Activated CD4-positive, alpha-beta T cell treated with anti-CD3 and anti-CD28 coated beads, Interleukin-2, amount 10 ng/mL, durations not matched to agents 7 days and 5 days (primary cell): Measurements from ENCODE around the gene UBTD1. TPM values are rescaled to one million over a fixed set of nuclear protein-coding genes. Genes with fewer than 3 reads are reported as not detected.
"Not testable (repeated sequence)": the region's sequence is repeated elsewhere in the genome, so short reads cannot be mapped to it uniquely, and the experiment has no call there.

Experiments used
- CTCF ChIA-PET: fragments of 350-600 bp; sonication (Branson Sonifier 250); formaldehyde crosslinking; loops from one replicate; lab custom pipeline; 2021; ENCODE audit warnings: antibody characterized with exemption; lab: Charles Lee
- POLR2A ChIA-PET: fragments of 350-600 bp; sonication (Branson Sonifier 250); formaldehyde crosslinking; loops from one replicate; lab custom pipeline; 2021; ENCODE audit warnings: antibody characterized with exemption; lab: Charles Lee
- DNase-seq: peaks from one replicate; pipeline ENCODE4 v3.0.0-alpha.2; 2020
- H3K27ac Mint-ChIP-seq: one replicate; pipeline ENCODE4 v1.8.0; 2021; ENCODE audit warnings: mild to moderate bottlenecking, moderate library complexity, mixed read lengths
- H3K27me3 Mint-ChIP-seq: one replicate; pipeline ENCODE4 v1.8.0; 2021; ENCODE audit warnings: mixed read lengths
- H3K36me3 Mint-ChIP-seq: one replicate; pipeline ENCODE4 v1.8.0; 2021; ENCODE audit warnings: low read depth, mixed read lengths
- H3K4me1 Mint-ChIP-seq: one replicate; pipeline ENCODE4 v1.8.0; 2021; ENCODE audit warnings: mixed read lengths
- H3K4me3 Mint-ChIP-seq: one replicate; pipeline ENCODE4 v1.8.0; 2021; ENCODE audit warnings: mild to moderate bottlenecking, moderate library complexity, mixed read lengths
- H3K9me3 Mint-ChIP-seq: one replicate; pipeline ENCODE4 v1.8.0; 2021; ENCODE audit warnings: mixed read lengths
- total RNA-seq, 2 experiments: library from RNA; stranded (reverse); gene quantifications; one replicate each; pipeline ENCODE4 v1.2.3, GENCODE V29; 2021

The UBTD1 gene
- total RNA-seq, 2 experiments from 2014 or later: 0.50 to 0.72 TPM

DNA sequence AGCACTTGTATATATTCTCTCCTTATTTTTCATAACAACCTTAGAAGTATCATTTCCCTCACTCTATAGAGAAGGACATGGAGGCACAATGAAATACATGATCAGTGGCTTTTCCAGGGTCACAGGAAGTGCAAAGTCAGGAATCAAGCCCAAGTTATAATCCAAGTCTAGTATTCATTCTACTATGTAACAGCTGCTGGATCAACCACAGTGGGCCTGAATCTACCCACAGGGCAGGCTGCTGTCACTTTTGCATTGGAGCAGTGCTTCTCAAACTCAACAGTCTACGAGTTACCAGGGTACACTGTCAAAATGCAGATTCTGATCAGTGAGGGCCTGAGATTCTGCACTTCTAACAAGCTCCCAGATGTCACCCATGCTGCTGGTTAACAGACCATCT is 34.5 kb upstream of the UBTD1 start:
- Mint-ChIP-seq H3K4me1 (peaks cover 5% of the 10 kb centered on the region), H3K4me3 (no peak overlapping the region), H3K27me3 (no peaks in the 10 kb centered on the region), H3K9me3 (no peaks in the 10 kb centered on the region), H3K27ac (peak overlapping the region; percentile 5), H3K36me3 (peaks cover 35% of the 10 kb centered on the region)
- CTCF ChIA-PET: interaction anchor here (0.8 to 1.0 kb wide), 6 partner anchors 16 to 72 kb away, joined by 3 read pairs; no protein-coding TSS in a partner anchor
- POLR2A ChIA-PET: no interaction called here
- no peak for DNase-seq

- CTCF ChIA-PET: interaction anchor here (0.9 to 2.4 kb wide), 4 partner anchors 11 to 88 kb away, joined by 3 to 7 read pairs (median 4); no protein-coding TSS in a partner anchor
- no peak for DNase-seq
- POLR2A ChIA-PET: no interaction called here
- peaks cover 5% of the 10 kb centered on the region for H3K4me1 Mint-ChIP-seq
- H3K9me3 Mint-ChIP-seq: no peaks in the 10 kb centered on the region
- no peaks in the 10 kb centered on the region for H3K27me3 Mint-ChIP-seq
- H3K36me3 Mint-ChIP-seq: peaks cover 33% of the 10 kb centered on the region
- no peak overlapping the region for H3K4me3 Mint-ChIP-seq
- H3K27ac Mint-ChIP-seq: no peak overlapping the region
Observed at GRCh38 chr10:97465982-97466381, 32.7 kb upstream of the UBTD1 start.

DNA sequence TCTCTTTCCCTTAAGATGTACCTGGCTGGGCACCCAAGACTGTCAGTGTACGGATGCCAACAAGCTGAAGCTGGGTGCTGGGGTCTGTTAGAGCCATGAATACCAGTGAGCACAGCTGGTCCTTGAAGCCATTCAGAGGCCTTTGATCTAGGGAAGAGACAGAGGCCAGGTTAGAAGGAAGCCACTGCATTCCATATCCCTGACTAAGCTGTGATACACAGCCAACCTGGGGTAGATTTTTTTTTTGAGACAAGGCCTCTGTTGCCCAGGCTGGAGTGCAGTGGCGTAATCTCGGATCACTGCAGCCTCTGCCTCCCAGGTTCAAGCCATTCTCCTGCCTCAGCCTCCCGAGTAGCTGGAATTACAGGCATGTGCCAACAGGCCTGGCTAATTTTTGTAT is 32.0 kb upstream of the UBTD1 start:
- Mint-ChIP-seq H3K4me3 (no peak overlapping the region), H3K4me1 (peaks cover 5% of the 10 kb centered on the region), H3K27me3 (no peaks in the 10 kb centered on the region), H3K27ac (no peak overlapping the region), H3K9me3 (no peaks in the 10 kb centered on the region), H3K36me3 (peaks cover 33% of the 10 kb centered on the region)
- POLR2A ChIA-PET: interaction anchor here (0.7 kb wide), 1 partner anchor 25 kb away, joined by 6 read pairs; no protein-coding TSS in a partner anchor
- CTCF ChIA-PET: interaction anchor here (0.9 to 2.4 kb wide), 4 partner anchors 10 to 87 kb away, joined by 3 to 7 read pairs (median 4); no protein-coding TSS in a partner anchor
- DNase-seq: no peak

DNA sequence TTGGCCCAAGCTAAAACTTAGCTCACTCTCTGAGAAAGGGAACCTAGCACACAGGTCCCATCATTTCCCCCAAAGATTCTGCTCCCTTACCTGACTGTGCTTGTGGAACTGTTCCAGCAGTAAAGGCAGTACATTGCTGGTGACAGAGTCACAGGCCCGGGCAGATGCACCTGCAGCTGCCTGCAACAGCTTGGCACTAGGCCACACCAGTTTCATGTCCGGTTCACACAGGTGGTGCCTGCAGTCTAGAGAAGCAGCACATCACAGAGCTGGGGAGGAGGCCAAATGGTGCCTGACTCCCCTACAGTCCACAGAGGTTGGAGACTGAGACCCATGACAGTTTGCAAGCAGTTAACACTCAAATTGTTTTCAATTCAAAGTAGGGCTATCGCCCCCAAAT is 30.6 kb upstream of the UBTD1 start:
- no peaks in the 10 kb centered on the region for H3K9me3 Mint-ChIP-seq
- H3K27me3 Mint-ChIP-seq: no peaks in the 10 kb centered on the region
- no peak overlapping the region for H3K27ac Mint-ChIP-seq
- peaks cover 28% of the 10 kb centered on the region for H3K36me3 Mint-ChIP-seq
- ChIA-PET POLR2A (no interaction called here), CTCF (interaction anchor here (0.6 to 1.6 kb wide), 6 partner anchors 8 to 397 kb away, joined by 3 to 6 read pairs (median 4); no protein-coding TSS in a partner anchor)
- no peak overlapping the region for H3K4me3 Mint-ChIP-seq
- DNase-seq: no peak
- H3K4me1 Mint-ChIP-seq: peaks cover 5% of the 10 kb centered on the region

DNA sequence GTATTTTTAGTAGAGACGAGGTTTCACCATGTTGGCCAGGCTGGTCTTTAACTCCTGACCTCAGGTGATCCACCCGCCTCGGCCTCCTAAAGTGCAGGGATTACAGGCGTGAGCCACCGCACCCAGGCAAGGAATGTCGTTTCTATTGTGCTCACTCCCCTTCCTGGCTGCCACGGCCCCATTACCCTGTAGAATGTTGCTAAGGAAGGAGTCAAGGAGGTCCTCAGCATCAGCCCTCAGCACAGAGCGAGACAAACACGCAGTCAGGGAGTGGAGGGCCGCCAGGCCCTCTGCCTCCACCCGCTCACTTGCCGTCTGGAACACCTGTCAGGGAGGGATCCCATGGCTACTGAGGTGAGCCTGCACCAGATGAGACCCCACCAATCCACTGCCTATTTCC is 29.9 kb upstream of the UBTD1 start:
- peaks cover 30% of the 10 kb centered on the region for H3K36me3 Mint-ChIP-seq
- H3K27me3 Mint-ChIP-seq, H3K27ac Mint-ChIP-seq, H3K9me3 Mint-ChIP-seq, POLR2A ChIA-PET, H3K4me3 Mint-ChIP-seq, H3K4me1 Mint-ChIP-seq, DNase-seq: not testable (repeated sequence)
- CTCF ChIA-PET: interaction anchor here (1.6 kb wide), 1 partner anchor 15 kb away, joined by 6 read pairs; no protein-coding TSS in a partner anchor

GRCh38 chr10:97474918-97475317 is 23.8 kb upstream of the UBTD1 start:
- H3K4me3 Mint-ChIP-seq: no peak overlapping the region
- POLR2A ChIA-PET: no interaction called here
- H3K36me3 Mint-ChIP-seq: peaks cover 53% of the 10 kb centered on the region

GRCh38 chr10:97475936-97476594 is 22.7 kb upstream of the UBTD1 start:
- ChIA-PET CTCF (interaction anchor here (0.9 to 2.2 kb wide), 5 partner anchors 8 to 96 kb away, joined by 3 to 7 read pairs (median 3); no protein-coding TSS in a partner anchor), POLR2A (no interaction called here)
- Mint-ChIP-seq H3K4me3 (no peak overlapping the region), H3K27ac (no peak overlapping the region), H3K4me1 (no peaks in the 10 kb centered on the region), H3K36me3 (peaks cover 52% of the 10 kb centered on the region), H3K9me3 (no peaks in the 10 kb centered on the region), H3K27me3 (no peaks in the 10 kb centered on the region)
- no peak for DNase-seq

More at GRCh38 chr10:97474918-97475317, 23.8 kb upstream of the UBTD1 start:
- Mint-ChIP-seq H3K9me3 (no peaks in the 10 kb centered on the region), H3K27me3 (no peaks in the 10 kb centered on the region), H3K27ac (no peak overlapping the region), H3K4me1 (no peaks in the 10 kb centered on the region)
- CTCF ChIA-PET: interaction anchor here (0.8 to 1.8 kb wide), 2 partner anchors 14 to 35 kb away, joined by 3 to 4 read pairs; no protein-coding TSS in a partner anchor
- DNase-seq: no peak

DNA sequence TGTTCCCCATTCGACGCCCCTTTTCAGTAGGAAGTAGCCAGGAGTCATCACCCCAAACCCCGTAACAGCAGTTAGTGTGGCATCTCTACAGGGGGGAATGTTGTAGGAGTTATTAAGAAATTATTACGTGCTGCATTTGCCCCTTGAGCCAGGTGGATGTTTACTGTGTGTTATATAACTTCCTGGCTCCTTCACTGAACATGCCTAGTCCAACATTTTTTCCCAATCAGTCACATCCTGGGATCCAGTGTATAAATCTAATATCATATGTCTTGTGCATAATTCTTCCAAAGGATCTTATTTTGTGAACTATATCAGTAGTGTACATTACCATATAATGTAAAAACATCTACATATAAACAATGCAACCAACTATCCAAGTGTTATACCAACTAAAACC is 19.3 kb upstream of the UBTD1 start:
- DNase-seq, H3K4me3 Mint-ChIP-seq, H3K9me3 Mint-ChIP-seq, H3K27ac Mint-ChIP-seq, POLR2A ChIA-PET, H3K27me3 Mint-ChIP-seq, H3K4me1 Mint-ChIP-seq: not testable (repeated sequence)
- CTCF ChIA-PET: interaction anchor here (1.2 kb wide), 1 partner anchor 15 kb away, joined by 3 read pairs; no protein-coding TSS in a partner anchor
- peaks cover 43% of the 10 kb centered on the region for H3K36me3 Mint-ChIP-seq

DNA sequence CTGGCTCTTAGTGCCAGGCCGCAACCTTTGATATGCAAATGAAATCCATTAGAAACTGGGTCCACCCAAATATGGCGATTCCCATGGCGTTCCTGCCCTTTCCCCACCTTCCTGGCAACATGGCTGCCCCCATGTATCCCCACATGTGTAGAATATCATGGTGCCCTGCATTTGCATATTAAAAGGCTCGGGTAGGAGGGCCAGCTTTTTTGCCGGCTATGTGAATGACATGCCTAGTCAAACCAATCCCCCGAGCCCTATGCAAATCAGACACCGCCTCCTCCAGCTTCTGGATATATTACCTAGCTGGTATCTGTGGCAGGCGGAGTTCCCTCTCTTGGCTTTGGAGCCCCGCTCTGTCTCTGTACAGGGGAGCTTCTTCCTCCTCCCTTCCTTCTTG is 18.8 kb upstream of the UBTD1 start:
- no peaks in the 10 kb centered on the region for H3K9me3 Mint-ChIP-seq
- no peaks in the 10 kb centered on the region for H3K4me1 Mint-ChIP-seq
- H3K36me3 Mint-ChIP-seq: peaks cover 38% of the 10 kb centered on the region
- DNase-seq: no peak
- no peak overlapping the region for H3K27ac Mint-ChIP-seq
- ChIA-PET CTCF (interaction anchor here (1.2 to 1.8 kb wide), 2 partner anchors 14 to 16 kb away, joined by 3 to 4 read pairs; no protein-coding TSS in a partner anchor), POLR2A (no interaction called here)
- no peaks in the 10 kb centered on the region for H3K27me3 Mint-ChIP-seq
- no peak overlapping the region for H3K4me3 Mint-ChIP-seq

GRCh38 chr10:97481071-97481470 is 17.7 kb upstream of the UBTD1 start:
- ChIA-PET POLR2A (no interaction called here), CTCF (interaction anchor here (1.5 to 1.8 kb wide), 2 partner anchors 8 to 15 kb away, joined by 4 read pairs; no protein-coding TSS in a partner anchor)
- H3K4me1 Mint-ChIP-seq: no peaks in the 10 kb centered on the region
- H3K36me3 Mint-ChIP-seq: peaks cover 28% of the 10 kb centered on the region
- no peaks in the 10 kb centered on the region for H3K27me3 Mint-ChIP-seq
- H3K27ac Mint-ChIP-seq: no peak overlapping the region
- no peaks in the 10 kb centered on the region for H3K9me3 Mint-ChIP-seq
- no peak overlapping the region for H3K4me3 Mint-ChIP-seq
- no peak for DNase-seq

DNA sequence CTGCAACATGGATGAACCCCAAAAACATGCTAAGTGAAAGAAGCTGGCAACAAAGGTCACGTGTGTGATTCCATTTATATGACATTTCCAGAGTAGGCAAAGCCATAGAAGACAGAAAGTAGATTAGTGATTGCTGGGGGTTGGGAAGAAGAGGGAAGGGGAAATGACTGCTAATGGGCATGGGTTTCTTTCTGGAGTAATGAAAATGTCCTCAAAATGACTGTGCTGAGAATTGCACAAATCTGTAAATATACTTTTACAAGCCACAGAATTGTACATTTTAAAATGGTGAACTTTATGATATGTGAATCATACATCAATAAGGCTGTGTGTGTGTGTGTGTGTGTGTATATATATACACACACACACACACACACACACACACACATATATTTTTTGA is 16.3 kb upstream of the UBTD1 start:
- peaks cover 20% of the 10 kb centered on the region for H3K36me3 Mint-ChIP-seq
- POLR2A ChIA-PET: no interaction called here

GRCh38 chr10:97483506-97483905 is 15.2 kb upstream of the UBTD1 start:
- H3K27ac Mint-ChIP-seq: no peak overlapping the region
- H3K27me3 Mint-ChIP-seq: no peaks in the 10 kb centered on the region
- no peak overlapping the region for H3K4me3 Mint-ChIP-seq
- no peaks in the 10 kb centered on the region for H3K4me1 Mint-ChIP-seq
- H3K36me3 Mint-ChIP-seq: peaks cover 18% of the 10 kb centered on the region
- no peak for DNase-seq
- CTCF ChIA-PET: interaction anchor here (1.3 kb wide), 1 partner anchor 19 kb away, joined by 3 read pairs; no protein-coding TSS in a partner anchor
- POLR2A ChIA-PET: no interaction called here
- H3K9me3 Mint-ChIP-seq: no peaks in the 10 kb centered on the region

More for the DNA sequence above, 16.3 kb upstream of the UBTD1 start:
- CTCF ChIA-PET: interaction anchor here (0.5 to 1.5 kb wide), 3 partner anchors 9 to 52 kb away, joined by 3 to 4 read pairs (median 3); no protein-coding TSS in a partner anchor
- Mint-ChIP-seq H3K4me1 (no peaks in the 10 kb centered on the region), H3K4me3 (no peak overlapping the region), H3K27me3 (no peaks in the 10 kb centered on the region), H3K9me3 (no peaks in the 10 kb centered on the region), H3K27ac (no peak overlapping the region)
- DNase-seq: no peak

- CTCF ChIA-PET: interaction anchor here (1.3 kb wide), 1 partner anchor 20 kb away, joined by 3 read pairs; no protein-coding TSS in a partner anchor
- Mint-ChIP-seq H3K36me3 (peaks cover 18% of the 10 kb centered on the region), H3K4me1 (no peaks in the 10 kb centered on the region), H3K4me3 (no peak overlapping the region), H3K27ac (no peak overlapping the region), H3K9me3 (no peaks in the 10 kb centered on the region), H3K27me3 (no peaks in the 10 kb centered on the region)
- POLR2A ChIA-PET: no interaction called here
- DNase-seq: no peak
Observed at GRCh38 chr10:97483921-97484320, 14.8 kb upstream of the UBTD1 start.
